Measurements from ENCODE around the gene NUP210L. TPM values are rescaled to one million over a fixed set of nuclear protein-coding genes. Genes with fewer than 3 reads are reported as not detected.

The NUP210L gene
- total RNA-seq = not detected in 2 replicates

DNA sequence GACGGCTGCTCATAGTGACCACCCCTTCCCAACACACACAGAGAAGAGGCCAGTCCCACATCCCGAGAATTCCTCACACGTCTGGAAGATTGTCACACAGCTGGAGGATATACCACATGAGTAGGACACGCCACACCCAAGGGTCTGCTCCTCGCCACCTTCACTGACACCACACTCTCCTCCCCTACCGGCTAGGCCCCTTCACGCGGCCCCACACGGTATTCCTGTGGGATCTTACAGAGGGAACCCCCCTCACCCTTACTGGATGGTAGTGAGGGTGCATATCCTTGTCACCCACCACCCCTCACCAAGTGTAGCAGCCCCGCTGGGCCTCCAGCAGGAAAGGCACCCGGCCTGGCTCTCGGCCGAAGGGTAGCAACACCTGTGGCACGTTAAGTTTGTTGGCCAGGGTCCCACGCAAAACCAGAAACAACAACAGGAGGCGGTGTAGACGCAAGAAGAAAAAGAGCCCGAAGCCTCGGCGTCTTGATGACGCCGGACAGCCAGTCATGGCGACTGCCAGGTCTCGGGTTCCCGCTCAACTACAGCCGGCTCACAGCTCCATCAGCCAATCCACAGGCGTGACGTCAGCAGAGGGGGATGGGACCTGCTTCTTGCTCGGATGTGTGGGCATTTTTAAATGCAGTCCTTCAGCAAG is at the start of gene NUP210L:
TSS of gene NUP210L (minus strand) at position 540 of the 658 bp plus-strand sequence.

DNA sequence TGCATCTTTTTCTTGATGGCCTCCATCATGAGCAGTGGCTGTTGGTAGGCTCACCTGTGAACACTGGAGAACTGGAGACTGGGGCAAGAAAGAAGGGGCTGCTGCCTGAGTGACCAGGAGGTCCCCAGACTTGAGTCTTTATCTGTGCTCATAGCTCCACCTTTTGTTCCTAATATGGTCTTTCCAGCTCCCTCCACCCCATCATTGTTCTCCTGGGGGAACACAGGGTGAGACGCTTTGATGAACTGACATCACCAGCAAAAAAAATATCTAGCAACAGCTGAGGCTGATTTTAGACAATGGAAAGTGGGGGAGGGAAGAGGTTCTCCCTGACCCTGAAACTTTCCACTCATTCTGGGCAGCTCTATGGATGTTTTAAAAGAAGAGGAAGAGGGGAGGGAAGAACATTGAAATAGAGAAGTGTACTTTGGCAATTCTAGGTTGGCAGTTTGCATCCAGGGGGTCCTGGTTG is 37.2 kb upstream of the NUP210L start, which contains the start of gene TPM3:
TSS of gene TPM3 (minus strand) at position 111 of the 472 bp plus-strand sequence. CDS start at position 29, 82 bp downstream.

DNA sequence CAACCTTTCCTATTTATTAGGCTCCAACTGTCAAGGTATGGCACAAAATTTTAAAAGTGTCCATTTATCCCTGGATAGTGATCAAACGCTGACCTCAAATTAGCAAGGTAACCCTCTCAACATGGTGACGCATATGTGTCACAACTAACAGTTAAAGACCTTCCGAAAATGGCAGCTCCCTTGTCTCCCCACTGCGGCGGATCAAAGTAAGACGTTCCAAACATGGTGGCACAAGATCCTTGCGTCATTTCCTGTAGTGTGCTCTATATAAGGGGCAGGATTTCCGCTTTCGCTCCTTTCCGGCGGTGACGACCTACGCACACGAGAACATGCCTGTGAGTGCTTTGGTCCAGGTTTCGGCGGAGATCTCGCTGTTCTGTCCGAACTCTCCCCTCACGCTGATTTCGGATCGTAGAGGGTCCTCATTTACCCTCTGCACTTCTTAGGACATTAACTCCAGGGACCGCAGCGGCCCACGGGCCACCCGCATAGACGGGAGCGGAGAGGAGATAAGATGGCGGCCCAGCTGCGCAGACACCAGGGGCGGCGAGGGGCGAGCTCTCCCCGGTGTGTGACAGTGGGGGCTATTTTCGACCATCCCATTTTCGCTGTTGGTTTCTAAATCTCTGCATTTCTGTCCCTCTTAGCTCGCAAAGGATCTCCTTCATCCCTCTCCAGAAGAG is 164.3 kb downstream of the NUP210L start, which contains the start of gene RPS27:
TSS of gene RPS27 (plus strand) at position 295 of the 683 bp plus-strand sequence. CDS start at position 330, 35 bp downstream.

DNA sequence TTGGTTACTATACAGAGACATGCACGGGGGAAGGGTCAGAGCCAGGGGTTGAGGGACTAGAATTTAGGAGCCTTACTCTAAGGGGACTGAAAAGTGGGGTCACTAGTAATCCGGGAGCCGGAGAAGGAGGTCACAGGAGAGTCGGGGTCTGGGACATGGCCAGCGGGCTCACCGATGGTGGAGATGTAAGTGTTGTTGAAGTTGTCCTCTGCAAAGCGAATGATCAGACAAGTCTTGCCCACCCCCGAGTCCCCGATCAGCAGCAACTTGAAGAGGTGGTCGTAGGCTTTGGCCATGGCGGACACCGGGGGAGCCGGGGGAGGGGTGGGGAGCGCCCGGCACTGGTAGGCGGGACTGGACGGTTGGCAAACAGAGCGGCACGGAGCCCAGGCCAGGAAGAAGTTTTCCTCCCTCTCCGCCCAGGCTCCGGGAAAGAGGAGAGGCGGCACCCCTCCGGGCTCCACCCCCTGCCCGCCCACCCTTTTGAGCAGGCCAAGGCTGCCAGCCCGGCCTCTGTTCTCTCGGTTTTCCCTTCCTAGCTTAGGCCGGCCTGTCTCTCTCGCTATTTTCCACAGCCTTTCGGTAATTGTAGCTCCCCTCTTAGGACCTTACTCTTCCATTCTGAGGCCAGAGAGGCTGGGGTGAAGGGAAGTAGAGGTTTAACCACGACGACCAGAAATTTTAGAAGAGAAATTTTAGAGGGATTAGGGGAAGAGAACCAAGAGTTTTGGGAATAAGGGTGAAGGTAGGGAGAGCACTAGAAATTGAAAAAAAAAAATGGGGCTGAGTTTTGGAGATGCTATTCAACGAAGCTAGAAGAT is 168.7 kb downstream of the NUP210L start, which contains the start of gene RAB13:
TSS of gene RAB13 (minus strand) at position 399 of the 821 bp plus-strand sequence. CDS start at position 296, 103 bp downstream.

DNA sequence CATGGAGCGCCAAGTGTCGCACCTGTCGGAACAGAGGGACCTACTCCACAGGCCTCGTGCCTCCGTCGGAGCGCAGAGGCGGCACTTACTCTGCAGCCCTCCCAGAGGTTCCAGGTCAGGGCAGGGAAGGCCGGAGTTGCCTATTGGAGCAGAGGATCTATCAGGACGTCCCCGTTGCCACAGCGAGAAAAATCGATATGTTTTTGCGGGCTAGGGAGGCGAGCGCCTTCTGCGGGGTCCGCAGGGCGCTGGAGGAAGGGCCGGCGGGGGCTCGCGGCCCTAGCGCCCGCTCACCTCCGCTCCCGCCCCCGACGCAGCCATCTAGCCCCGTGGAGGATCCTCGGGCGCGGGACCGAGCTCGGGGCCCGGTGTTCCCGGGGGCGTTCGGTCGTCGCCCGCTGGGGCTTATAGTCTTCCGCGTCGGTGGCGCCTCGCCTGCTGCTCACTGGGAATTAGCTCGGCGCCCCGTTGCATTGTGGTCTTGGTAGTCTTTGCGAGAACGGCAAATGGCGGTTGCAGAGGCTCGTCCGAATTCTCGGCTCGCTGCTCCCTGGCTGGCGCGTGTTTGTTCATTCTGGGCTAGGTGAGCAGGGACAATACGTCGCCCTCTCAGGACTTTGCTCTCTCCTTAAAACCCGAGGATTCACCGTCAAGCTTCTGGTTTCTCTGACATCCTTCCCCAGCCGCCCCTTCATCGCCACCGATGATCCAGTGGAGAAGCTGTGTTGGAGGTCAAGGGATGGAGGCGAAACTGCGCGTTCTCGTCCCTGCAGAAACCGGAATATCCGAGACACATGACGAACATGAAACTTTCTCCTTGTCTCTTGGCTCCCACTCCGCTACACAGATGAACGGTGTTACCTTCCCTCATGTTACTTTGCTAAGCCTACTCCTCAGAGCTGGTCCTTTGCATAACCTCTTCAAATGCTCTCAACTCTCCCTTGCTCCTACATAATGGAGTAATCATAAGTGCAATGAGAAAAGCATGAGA is 177.3 kb downstream of the NUP210L start, which contains the start of gene JTB:
TSS of gene JTB (minus strand) at position 425 of the 991 bp plus-strand sequence. CDS start at position 3, 422 bp downstream.

DNA sequence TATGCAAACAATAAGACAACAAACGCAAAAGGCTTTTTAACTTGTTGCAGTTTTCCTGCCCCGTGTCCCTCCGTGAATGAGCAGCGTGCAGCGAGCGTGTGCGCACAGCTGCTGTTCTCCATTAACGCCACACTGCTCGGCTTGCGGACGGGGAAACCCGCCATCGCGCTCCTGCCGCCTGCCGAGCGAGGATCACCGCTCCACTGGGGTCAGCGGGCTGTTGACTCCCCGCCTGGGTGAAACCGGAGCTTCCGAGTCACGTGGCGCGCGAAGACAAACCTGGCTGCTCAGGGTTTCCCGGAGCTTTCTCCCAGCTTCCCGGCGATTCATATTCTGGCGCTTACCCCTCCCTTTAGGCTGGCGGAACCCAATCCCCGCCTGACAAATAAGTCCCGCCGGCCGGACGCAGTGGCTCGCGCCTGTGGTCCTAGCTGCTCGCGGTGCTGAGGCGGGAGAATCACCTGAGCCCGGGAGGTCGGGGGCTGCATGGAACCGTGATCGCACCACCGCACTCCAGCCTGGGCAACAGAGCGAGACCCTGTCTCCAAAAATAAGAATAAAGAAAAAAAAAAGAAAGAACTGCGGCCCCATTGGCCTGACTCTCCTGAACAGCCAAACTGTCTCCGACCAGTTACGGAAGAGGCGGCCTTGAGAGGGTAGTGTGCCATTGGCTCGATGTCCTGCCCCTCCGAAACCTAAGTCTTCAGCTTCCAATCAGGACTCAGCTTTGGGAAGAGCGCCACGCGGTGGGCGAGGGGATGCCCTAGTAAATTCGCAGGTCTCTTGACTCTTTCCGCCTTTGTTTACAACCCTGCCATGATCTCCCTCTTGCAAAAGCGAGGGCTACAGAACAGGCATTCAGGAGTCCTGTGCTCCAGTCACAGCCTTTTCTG is 187.5 kb downstream of the NUP210L start, which contains the start of gene CREB3L4:
TSS of gene CREB3L4 (plus strand) at position 796 of the 893 bp plus-strand sequence. CDS start 624 bp downstream, outside the sequence.

DNA sequence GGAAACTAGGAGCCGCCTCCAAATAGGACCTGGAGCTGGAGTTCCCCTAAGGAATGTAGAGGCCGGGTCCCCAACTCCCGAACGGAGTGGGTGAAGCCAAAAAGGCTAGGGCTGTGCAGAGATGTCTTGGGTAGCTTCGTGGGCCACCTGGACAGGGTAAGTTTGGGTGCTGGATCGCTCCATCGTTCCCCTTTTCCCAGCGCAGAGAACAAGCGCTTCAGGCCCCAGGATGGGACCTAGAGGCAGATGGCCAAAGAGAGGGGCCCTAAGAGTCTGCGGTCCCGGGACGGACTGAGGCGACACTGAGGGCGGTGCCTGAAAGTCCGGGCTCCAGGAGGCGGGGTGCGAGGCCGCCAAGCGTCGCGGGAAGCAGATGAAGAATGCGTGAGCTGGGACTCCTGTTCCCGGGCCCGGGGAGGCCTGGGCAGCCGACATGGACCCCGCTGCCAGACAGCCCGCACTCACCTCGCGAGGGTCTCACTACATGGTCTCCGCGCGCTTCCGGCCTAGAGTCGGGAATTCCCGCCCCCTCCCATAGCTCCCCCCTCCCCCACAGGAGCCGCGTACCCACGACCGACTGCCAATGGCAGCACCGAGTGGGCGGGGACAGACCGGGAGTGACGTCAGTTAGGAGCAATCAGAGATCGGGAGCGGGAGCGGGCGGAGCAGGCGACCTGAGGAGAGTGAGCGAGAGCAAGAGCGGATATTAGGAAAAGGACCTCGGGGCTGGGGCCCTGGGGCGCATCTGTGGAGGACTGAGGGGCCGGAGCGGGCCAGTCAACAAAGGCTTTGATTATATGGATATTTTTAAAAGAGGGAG is 191.6 kb downstream of the NUP210L start, which contains the start of gene SLC39A1:
TSS of gene SLC39A1 (minus strand) at position 508 of the 820 bp plus-strand sequence. CDS start 822 bp downstream, outside the sequence.

DNA sequence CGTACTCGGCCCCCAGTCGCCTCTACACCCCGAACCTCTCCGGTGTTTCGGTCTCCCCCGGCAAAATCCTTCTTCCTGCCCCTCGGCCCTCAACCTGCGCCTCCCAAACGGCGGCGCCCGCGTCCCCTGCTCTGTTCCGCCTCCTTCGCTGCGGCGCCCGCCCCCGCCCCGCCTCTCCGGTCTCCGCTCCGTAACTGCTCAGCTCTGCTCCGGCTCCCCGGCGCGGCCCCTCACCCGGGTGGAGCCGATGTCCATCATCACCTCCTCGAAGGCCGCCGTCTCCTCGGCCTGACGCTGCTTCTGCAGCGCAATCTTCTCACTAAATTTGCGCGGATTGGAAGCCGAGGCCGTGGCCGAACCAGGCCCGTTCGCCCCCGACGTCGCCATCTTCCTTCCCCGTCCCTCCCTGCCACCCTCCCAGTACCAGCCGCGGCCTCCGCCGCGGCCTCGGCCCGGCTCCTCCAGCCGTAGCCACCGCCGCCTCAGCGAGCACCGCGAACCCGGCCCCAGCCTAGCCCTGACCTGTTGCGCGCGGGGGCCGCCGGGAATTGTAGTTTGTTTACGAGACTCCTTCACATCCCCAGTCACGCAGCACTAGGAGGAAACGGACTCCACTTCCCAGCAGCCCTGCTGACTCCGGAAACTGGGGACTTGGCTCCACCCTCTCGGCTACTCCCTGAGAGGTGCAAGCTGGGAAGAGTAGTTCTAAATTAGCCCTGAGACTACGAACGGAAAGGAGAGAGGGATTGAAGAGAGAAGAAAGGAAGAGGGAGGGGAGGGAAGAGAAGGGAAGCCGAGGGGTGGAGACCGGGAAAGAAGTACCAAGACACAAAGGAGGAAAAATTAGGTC is 196.5 kb downstream of the NUP210L start, which contains the start of gene CRTC2:
TSS of gene CRTC2 (minus strand) at position 502 of the 850 bp plus-strand sequence. CDS start at position 387, 115 bp downstream.

DNA sequence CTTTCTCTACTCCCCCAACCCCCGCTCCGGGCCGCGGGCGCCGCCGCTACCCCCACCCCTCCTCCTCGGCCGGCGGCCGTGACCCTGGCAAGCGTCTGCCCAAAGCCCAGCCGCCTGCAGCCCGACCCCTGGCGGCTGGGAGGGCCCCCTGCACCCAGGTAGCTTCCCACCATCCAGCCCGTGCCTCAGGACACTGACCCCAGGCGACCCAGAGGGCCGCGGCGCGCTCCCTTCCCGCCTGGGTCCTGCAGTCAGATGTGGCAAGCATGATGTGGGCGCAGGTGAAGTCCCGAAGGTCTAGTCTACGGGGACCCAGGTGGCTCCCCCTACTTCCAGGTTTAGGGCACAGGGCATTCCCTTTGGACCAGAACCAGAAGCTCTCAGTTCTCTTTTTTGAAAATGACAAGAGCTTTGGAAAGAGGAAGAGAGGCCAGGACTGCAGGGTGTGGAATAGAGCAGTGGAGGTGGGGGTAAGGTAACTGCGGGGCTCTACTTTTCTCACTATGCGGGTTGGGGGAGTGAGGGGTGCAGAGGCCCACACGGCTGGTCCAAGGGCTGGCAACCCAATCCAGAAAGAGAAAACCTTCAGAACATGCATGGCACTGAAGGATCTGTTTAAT is 208.1 kb downstream of the NUP210L start, which contains the start of gene DENND4B:
TSS of gene DENND4B (minus strand) at position 97 of the 620 bp plus-strand sequence. CDS start 2,344 bp downstream, outside the sequence.

Other genes starting within 250 kb of the NUP210L start
- gene GATAD2B, start 232.1 kb downstream of the NUP210L start, total RNA-seq = 6.3 and 22.8 TPM in 2 replicates
- 18.7 and 28.3 TPM in 2 replicates for gene DENND4B, start 208.4 kb downstream of the NUP210L start, total RNA-seq
- gene CRTC2, start 196.5 kb downstream of the NUP210L start, total RNA-seq = 8.5 and 19.4 TPM in 2 replicates
- 115 and 153 TPM in 2 replicates for gene SLC39A1, start 191.5 kb downstream of the NUP210L start, total RNA-seq
- 10.2 and 29.1 TPM in 2 replicates for gene CREB3L4, start 187.2 kb downstream of the NUP210L start, total RNA-seq
- 249 and 263 TPM in 2 replicates for gene JTB, start 177.4 kb downstream of the NUP210L start, total RNA-seq
- 52.4 and 103 TPM in 2 replicates for gene RAB13, start 168.7 kb downstream of the NUP210L start, total RNA-seq
- gene RPS27, start 164.3 kb downstream of the NUP210L start, total RNA-seq = 2,589 and 3,794 TPM in 2 replicates
- 240 and 554 TPM in 2 replicates for gene TPM3, start 37.0 kb upstream of the NUP210L start, total RNA-seq
- not detected in 2 replicates for gene CFAP141, start 51.3 kb upstream of the NUP210L start, total RNA-seq
- 58.4 and 63.2 TPM in 2 replicates for gene UBAP2L, start 65.9 kb upstream of the NUP210L start, total RNA-seq
- 58.5 and 156 TPM in 2 replicates for gene HAX1, start 117.6 kb upstream of the NUP210L start, total RNA-seq
- under 0.01 TPM in 1 of 2 replicates, not detected in the other for gene AQP10, start 166.0 kb upstream of the NUP210L start, total RNA-seq
- gene ATP8B2, start 170.5 kb upstream of the NUP210L start, total RNA-seq = 62.4 and 64.0 TPM in 2 replicates

All from epithelial cell of alveolus of lung (primary cell).